Panc1 (cell line): ENCODE results near the gene PIF1. TPM values are rescaled to one million over a fixed set of nuclear protein-coding genes. Genes with fewer than 3 reads are reported as not detected.

Source experiments
- ATAC-seq: fragments of 200-7000 bp; cut with Tn5 transposase; 2 replicates; pipeline ENCODE4 v1.9.1; 2020; ENCODE audit warnings: mild to moderate bottlenecking, moderate library complexity
- BruUV-seq: library from RNA; stranded (reverse); fragments of 400-500 nt; replicated peaks from 2 replicates; lab custom pipeline; 2021; lab: Mats Ljungman, UMichigan
- CTCF ChIA-PET: fragments of 300-600 bp; sonication (Branson Sonifier 250); formaldehyde crosslinking; loops from one replicate; lab custom pipeline; 2022; ENCODE audit warnings: antibody characterized with exemption; lab: Charles Lee
- POLR2A ChIA-PET: fragments of 300-600 bp; sonication (Branson Sonifier 250); formaldehyde crosslinking; loops from one replicate; lab custom pipeline; 2022; ENCODE audit warnings: antibody characterized with exemption; lab: Charles Lee
- DNase-seq: peaks from one replicate; pipeline ENCODE4 v3.0.0-alpha.2; 2010; ENCODE audit warnings: low read depth, low spot score
- H3K27ac ChIP-seq: 2 replicates; pipeline ENCODE4 v1.5.1; 2011; ENCODE audit warnings: mild to moderate bottlenecking, low read length, inconsistent platforms
- H3K27me3 ChIP-seq: fragments of 200-500 bp; sonication (Bioruptor generic); 2 replicates; pipeline ENCODE4 v1.6.0; 2014; ENCODE audit warnings: low read length, inconsistent platforms; ENCODE audit not compliant: control insufficient read depth, insufficient read depth
- H3K36me3 ChIP-seq: fragments of 200-500 bp; sonication (Bioruptor generic); 2 replicates; pipeline ENCODE4 v1.5.1; 2014; ENCODE audit warnings: inconsistent platforms, mild to moderate bottlenecking, low read length, moderate library complexity; ENCODE audit not compliant: control insufficient read depth, insufficient read depth
- H3K4me1 ChIP-seq: 2 replicates; pipeline ENCODE4 v1.5.1; 2011; ENCODE audit warnings: inconsistent platforms, mild to moderate bottlenecking, low read length, moderate library complexity; ENCODE audit not compliant: control insufficient read depth, insufficient read depth
- H3K4me3 ChIP-seq, 2 experiments: 2 replicates each; pipeline ENCODE4 v1.5.1; 2011 to 2012; ENCODE audit warnings: low read depth in 2 of 2, low read length in 2 of 2, mild to moderate bottlenecking in 2 of 2, inconsistent platforms in 1 of 2, moderate library complexity in 1 of 2
- H3K9me3 ChIP-seq: fragments of 200-500 bp; sonication (Bioruptor generic); 2 replicates; pipeline ENCODE4 v1.5.1; 2014; ENCODE audit warnings: low read depth, mild to moderate bottlenecking, inconsistent platforms, low read length, moderate library complexity; ENCODE audit not compliant: control insufficient read depth, insufficient read depth
- POLR2AphosphoS5 ChIP-seq: IDR thresholded peaks from 2 replicates; pipeline ENCODE4 v1.6.1; 2012; ENCODE audit warnings: mild to moderate bottlenecking, low read depth, low read length, moderate library complexity
- SIN3A ChIP-seq: IDR thresholded peaks from 2 replicates; pipeline ENCODE4 v1.6.1; 2012; ENCODE audit warnings: low read depth, mild to moderate bottlenecking, low read length, moderate library complexity, borderline replicate concordance; ENCODE audit not compliant: insufficient read depth
- TCF7L2 ChIP-seq: IDR thresholded peaks from 2 replicates; pipeline ENCODE4 v1.6.1; 2011; ENCODE audit warnings: mild to moderate bottlenecking, low read depth, low read length, inconsistent platforms
- in situ Hi-C: cut with HindIII; loops from 2 replicates; pipeline ENCODE4 v1.10.0; 2016; ENCODE audit warnings: low sequenced_read_pairs, low pct_unique_long_range_greater_than_20kb
- intact Hi-C: fragments of 100-400 bp; cut with micrococcal nuclease; formaldehyde crosslinking; loops from one replicate; pipeline ENCODE4 v1.10.0; 2022; ENCODE audit not compliant: unreplicated experiment
- total RNA-seq: library from RNA; stranded (reverse); gene quantifications from one replicate; pipeline ENCODE4 v1.2.1, GENCODE V29; 2021; ENCODE audit not compliant: unreplicated experiment
- TF ChIP-seq, protein P1 (sequence below), 2 experiments: IDR thresholded peaks; 2 replicates each; pipeline ENCODE4 v1.6.1; 2011 to 2012; ENCODE audit warnings: low read depth in 2 of 2, control low read depth in 1 of 2, low read length in 1 of 2, mild to moderate bottlenecking in 1 of 2, moderate library complexity in 1 of 2; ENCODE audit not compliant: insufficient read depth in 1 of 2
- TF ChIP-seq, protein P2 (sequence below): fragments of 450-650 bp; IDR thresholded peaks from 2 replicates; pipeline ENCODE4 v1.5.1; 2017; ENCODE audit warnings: mild to moderate bottlenecking

The PIF1 gene
- total RNA-seq, 1 experiment from 2014 or later = 38.6 TPM

DNA sequence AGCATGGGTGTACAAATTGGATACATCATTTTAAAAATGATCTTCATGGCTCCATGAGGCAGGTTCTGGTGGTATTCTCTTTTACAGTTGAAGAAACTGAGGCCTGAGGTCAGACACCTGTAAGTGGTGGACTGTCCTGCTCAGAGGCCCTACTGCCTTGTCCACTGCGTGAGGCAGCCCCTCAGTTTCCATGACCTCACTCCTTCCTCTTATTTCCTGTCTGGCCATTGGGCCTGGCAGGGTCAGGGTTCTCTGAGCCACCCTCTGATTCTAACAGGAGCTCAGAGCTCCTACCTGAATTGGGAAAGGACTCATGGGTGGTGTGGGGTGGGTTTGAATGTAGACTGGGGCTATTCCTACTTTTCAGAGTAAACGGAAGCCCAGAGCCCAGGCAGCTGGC, 33.8 kb upstream of the PIF1 start:
- CTCF ChIA-PET = no interaction called here
- peaks cover 4% of the 10 kb centered on the region; the same call in 1 of the 2 replicates for H3K4me1 ChIP-seq
- in situ Hi-C loops = no loop called here

GRCh38 chr15:64858021-64858575, 32.7 kb upstream of the PIF1 start:
- CTCF ChIA-PET = no interaction called here
- Histone ChIP-seq H3K27ac (no peak overlapping the region), H3K36me3 (no peaks in the 10 kb centered on the region), H3K9me3 (no peaks in the 10 kb centered on the region), H3K4me3 (no peak overlapping the region), H3K27me3 (no peaks in the 10 kb centered on the region), H3K4me1 (peaks cover 4% of the 10 kb centered on the region; the same call in 1 of the 2 replicates)
- POLR2A ChIA-PET = no interaction called here
- in situ Hi-C loops = no loop called here
- intact Hi-C loops = no loop called here
- ATAC-seq (no peak), DNase-seq (no peak)
- TF ChIP-seq POLR2AphosphoS5 (no peak), SIN3A (no peak), TCF7L2 (no peak)
- TF ChIP-seq, protein P1, sequence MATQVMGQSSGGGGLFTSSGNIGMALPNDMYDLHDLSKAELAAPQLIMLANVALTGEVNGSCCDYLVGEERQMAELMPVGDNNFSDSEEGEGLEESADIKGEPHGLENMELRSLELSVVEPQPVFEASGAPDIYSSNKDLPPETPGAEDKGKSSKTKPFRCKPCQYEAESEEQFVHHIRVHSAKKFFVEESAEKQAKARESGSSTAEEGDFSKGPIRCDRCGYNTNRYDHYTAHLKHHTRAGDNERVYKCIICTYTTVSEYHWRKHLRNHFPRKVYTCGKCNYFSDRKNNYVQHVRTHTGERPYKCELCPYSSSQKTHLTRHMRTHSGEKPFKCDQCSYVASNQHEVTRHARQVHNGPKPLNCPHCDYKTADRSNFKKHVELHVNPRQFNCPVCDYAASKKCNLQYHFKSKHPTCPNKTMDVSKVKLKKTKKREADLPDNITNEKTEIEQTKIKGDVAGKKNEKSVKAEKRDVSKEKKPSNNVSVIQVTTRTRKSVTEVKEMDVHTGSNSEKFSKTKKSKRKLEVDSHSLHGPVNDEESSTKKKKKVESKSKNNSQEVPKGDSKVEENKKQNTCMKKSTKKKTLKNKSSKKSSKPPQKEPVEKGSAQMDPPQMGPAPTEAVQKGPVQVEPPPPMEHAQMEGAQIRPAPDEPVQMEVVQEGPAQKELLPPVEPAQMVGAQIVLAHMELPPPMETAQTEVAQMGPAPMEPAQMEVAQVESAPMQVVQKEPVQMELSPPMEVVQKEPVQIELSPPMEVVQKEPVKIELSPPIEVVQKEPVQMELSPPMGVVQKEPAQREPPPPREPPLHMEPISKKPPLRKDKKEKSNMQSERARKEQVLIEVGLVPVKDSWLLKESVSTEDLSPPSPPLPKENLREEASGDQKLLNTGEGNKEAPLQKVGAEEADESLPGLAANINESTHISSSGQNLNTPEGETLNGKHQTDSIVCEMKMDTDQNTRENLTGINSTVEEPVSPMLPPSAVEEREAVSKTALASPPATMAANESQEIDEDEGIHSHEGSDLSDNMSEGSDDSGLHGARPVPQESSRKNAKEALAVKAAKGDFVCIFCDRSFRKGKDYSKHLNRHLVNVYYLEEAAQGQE (IDR thresholded peaks at IDR 0.05; ENCODE audit: insufficient read depth in 1 of 2, low read depth in 2 of 2, low read length in 1 of 2) = no peak
- TF ChIP-seq, protein P2, sequence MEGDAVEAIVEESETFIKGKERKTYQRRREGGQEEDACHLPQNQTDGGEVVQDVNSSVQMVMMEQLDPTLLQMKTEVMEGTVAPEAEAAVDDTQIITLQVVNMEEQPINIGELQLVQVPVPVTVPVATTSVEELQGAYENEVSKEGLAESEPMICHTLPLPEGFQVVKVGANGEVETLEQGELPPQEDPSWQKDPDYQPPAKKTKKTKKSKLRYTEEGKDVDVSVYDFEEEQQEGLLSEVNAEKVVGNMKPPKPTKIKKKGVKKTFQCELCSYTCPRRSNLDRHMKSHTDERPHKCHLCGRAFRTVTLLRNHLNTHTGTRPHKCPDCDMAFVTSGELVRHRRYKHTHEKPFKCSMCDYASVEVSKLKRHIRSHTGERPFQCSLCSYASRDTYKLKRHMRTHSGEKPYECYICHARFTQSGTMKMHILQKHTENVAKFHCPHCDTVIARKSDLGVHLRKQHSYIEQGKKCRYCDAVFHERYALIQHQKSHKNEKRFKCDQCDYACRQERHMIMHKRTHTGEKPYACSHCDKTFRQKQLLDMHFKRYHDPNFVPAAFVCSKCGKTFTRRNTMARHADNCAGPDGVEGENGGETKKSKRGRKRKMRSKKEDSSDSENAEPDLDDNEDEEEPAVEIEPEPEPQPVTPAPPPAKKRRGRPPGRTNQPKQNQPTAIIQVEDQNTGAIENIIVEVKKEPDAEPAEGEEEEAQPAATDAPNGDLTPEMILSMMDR = no peak
- no TSS peak for BruUV-seq

More for the DNA sequence above, 33.8 kb upstream of the PIF1 start:
- no TSS peak for BruUV-seq
- DNase-seq = no peak
- no peak overlapping the region for H3K27ac ChIP-seq
- no peaks in the 10 kb centered on the region for H3K27me3 ChIP-seq
- TF ChIP-seq POLR2AphosphoS5 = no peak
- TF ChIP-seq, protein P1 (IDR thresholded peaks at IDR 0.05; ENCODE audit: insufficient read depth in 1 of 2, low read depth in 2 of 2, low read length in 1 of 2) = no peak
- no peak for TF ChIP-seq TCF7L2
- TF ChIP-seq SIN3A = no peak
- TF ChIP-seq, protein P2 = no peak
- no peak for ATAC-seq
- no peaks in the 10 kb centered on the region for H3K9me3 ChIP-seq
- no peak overlapping the region for H3K4me3 ChIP-seq
- no peaks in the 10 kb centered on the region for H3K36me3 ChIP-seq
- intact Hi-C loops = no loop called here
- POLR2A ChIA-PET = no interaction called here
